GOT3 (cell line): ENCODE data around the gene DNAAF5.
A peak's percentile ranks its signal among the peaks of the same experiment; 100 is the strongest.

Experiments used
- DNase-seq: peaks from one replicate; lab custom pipeline; 2025; ENCODE audit warnings: mixed read lengths; lab: John Stamatoyannopoulos, UW

The DNAAF5 gene

GRCh38 chr7:726084-726853 is at the start of gene DNAAF5:
DNAAF5 (plus strand) TSS chr7:726699; CDS start chr7:726721, 22 bp downstream.
- DNase-seq = peak; percentile 52

- DNase-seq = no peak
Observed at GRCh38 chr7:676972-677385, 49.5 kb upstream of the DNAAF5 start.

- DNase-seq = no peak
Observed at GRCh38 chr7:680411-681127, 45.9 kb upstream of the DNAAF5 start.

GRCh38 chr7:681551-682307 is 44.8 kb upstream of the DNAAF5 start:
- DNase-seq = no peak

- DNase-seq = no peak
Observed at GRCh38 chr7:682810-683209, 43.7 kb upstream of the DNAAF5 start.

GRCh38 chr7:683526-684205 is 42.8 kb upstream of the DNAAF5 start:
- no peak for DNase-seq

GRCh38 chr7:684416-684815 is 42.1 kb upstream of the DNAAF5 start:
- no peak for DNase-seq

- DNase-seq = no peak
Observed at GRCh38 chr7:685540-685939, 41.0 kb upstream of the DNAAF5 start.

- no peak for DNase-seq
Observed at GRCh38 chr7:690478-691360, 35.8 kb upstream of the DNAAF5 start.

GRCh38 chr7:691361-692045 is 35.0 kb upstream of the DNAAF5 start:
- no peak for DNase-seq

GRCh38 chr7:693280-693679 is 33.2 kb upstream of the DNAAF5 start:
- no peak for DNase-seq

- DNase-seq = no peak
Observed at GRCh38 chr7:696426-696811, 30.1 kb upstream of the DNAAF5 start.

- no peak for DNase-seq
Observed at GRCh38 chr7:696812-697551, 29.5 kb upstream of the DNAAF5 start.

GRCh38 chr7:698515-699475 is 27.7 kb upstream of the DNAAF5 start:
- DNase-seq = no peak

- DNase-seq = no peak
Observed at GRCh38 chr7:699476-700170, 26.9 kb upstream of the DNAAF5 start.

- DNase-seq = no peak
Observed at GRCh38 chr7:701086-701671, 25.3 kb upstream of the DNAAF5 start.

- no peak for DNase-seq
Observed at GRCh38 chr7:703049-703448, 23.4 kb upstream of the DNAAF5 start.

GRCh38 chr7:706721-707120 is 19.8 kb upstream of the DNAAF5 start:
- DNase-seq = no peak
